ENCODE measurements around the gene GJA9.

DNA sequence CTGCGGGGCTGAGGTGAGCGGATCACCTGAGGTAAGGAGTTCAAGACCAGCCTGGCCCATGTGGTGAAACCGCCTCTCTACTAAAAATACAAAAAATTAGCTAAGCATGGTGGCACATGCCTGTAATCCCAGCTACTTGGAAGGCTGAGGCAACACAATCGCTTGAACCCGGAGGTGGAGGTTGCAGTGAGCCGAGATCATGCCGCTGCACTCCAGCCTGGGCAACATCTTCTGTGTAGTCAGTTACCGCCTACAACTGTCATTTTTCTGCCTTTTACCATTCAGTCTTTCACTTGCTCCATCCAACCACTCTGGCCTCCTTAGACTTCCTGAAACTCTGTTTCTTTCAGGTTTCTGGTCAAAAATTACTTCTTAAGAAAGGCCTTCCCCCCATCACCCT, 10.4 kb downstream of the GJA9 start:
- TF ChIP-seq, protein P1, sequence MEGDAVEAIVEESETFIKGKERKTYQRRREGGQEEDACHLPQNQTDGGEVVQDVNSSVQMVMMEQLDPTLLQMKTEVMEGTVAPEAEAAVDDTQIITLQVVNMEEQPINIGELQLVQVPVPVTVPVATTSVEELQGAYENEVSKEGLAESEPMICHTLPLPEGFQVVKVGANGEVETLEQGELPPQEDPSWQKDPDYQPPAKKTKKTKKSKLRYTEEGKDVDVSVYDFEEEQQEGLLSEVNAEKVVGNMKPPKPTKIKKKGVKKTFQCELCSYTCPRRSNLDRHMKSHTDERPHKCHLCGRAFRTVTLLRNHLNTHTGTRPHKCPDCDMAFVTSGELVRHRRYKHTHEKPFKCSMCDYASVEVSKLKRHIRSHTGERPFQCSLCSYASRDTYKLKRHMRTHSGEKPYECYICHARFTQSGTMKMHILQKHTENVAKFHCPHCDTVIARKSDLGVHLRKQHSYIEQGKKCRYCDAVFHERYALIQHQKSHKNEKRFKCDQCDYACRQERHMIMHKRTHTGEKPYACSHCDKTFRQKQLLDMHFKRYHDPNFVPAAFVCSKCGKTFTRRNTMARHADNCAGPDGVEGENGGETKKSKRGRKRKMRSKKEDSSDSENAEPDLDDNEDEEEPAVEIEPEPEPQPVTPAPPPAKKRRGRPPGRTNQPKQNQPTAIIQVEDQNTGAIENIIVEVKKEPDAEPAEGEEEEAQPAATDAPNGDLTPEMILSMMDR (IDR thresholded peaks at IDR 0.05) = no peak
- TF ChIP-seq POLR2A (IDR thresholded peaks at IDR 0.05) = no peak

Data from adrenal gland (tissue), 5 donors.